ENCODE measurements around the gene LRRC4.

Gene LRRC4

DNA sequence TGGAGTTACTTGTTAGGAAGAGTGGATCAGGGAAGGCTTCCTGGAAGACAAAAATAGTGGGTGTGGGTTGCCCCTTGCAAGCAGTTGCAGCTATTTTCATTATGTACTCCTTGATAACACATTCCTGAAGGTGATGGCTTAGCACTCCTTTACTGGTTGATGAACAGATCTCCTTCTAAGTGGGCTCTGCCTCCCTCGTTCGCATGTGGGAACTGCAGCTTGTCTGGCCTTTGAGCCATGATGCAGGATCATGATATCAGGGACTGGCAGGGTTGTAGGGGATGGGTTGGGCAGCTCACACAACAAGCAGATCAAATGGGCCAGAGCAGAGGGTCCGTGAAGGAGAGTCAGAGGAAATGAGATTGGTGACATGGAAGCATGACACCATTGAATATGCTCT is 28.8 kb upstream of the LRRC4 start:
- H3K4me1 ChIP-seq (ENCODE audit: control insufficient read depth, insufficient read depth, low read length, poor library complexity, severe bottlenecking) = peaks cover 21% of the 10 kb centered on the region
- H3K27ac ChIP-seq (ENCODE audit: insufficient read depth, low read length, poor library complexity, severe bottlenecking) = no peak overlapping the region
- no peaks in the 10 kb centered on the region for H3K27me3 ChIP-seq (replicated peaks; ENCODE audit: control insufficient read depth, insufficient read depth, low read length, poor library complexity, severe bottlenecking)
- no peaks in the 10 kb centered on the region for H3K36me3 ChIP-seq (ENCODE audit: control insufficient read depth, insufficient read depth, low read length)
- H3K4me3 ChIP-seq (ENCODE audit: insufficient read depth, low read depth, low read length, poor library complexity, severe bottlenecking) = no peak overlapping the region
- no peak for DNase-seq
- H3K9me3 ChIP-seq (ENCODE audit: control insufficient read depth, low read length) = no peaks in the 10 kb centered on the region

- Histone ChIP-seq H3K27me3 (replicated peaks; ENCODE audit: control insufficient read depth, insufficient read depth, low read length, poor library complexity, severe bottlenecking) (no peaks in the 10 kb centered on the region), H3K9me3 (ENCODE audit: control insufficient read depth, low read length) (no peaks in the 10 kb centered on the region), H3K27ac (ENCODE audit: insufficient read depth, low read length, poor library complexity, severe bottlenecking) (no peak overlapping the region), H3K36me3 (ENCODE audit: control insufficient read depth, insufficient read depth, low read length) (no peaks in the 10 kb centered on the region), H3K4me3 (ENCODE audit: insufficient read depth, low read depth, low read length, poor library complexity, severe bottlenecking) (no peak overlapping the region), H3K4me1 (ENCODE audit: control insufficient read depth, insufficient read depth, low read length, poor library complexity, severe bottlenecking) (peaks cover 21% of the 10 kb centered on the region)
- no peak for DNase-seq
Observed at GRCh38 chr7:128059143-128059988, 28.1 kb upstream of the LRRC4 start.

DNA sequence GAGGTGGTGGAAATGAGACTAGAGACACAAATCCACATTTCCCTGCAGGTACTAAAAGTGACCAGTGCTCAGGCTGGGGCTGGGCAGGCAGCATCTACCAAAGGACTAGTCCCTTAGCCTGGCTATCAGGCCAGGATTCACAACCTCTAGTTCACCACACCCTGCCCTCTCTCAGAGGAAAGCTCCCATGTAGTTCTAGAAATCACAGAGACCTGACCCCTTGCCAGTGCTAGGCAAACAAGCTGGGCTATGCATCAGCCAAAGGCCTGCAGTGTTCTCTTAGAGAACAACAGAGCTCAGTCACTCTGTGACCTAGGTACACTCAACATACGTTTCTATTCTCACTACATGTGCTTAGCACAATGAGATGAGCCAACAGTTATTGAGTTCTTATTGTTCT is 26.7 kb upstream of the LRRC4 start:
- no peak for DNase-seq
- Histone ChIP-seq H3K9me3 (ENCODE audit: control insufficient read depth, low read length) (no peaks in the 10 kb centered on the region), H3K36me3 (ENCODE audit: control insufficient read depth, insufficient read depth, low read length) (no peaks in the 10 kb centered on the region), H3K27ac (ENCODE audit: insufficient read depth, low read length, poor library complexity, severe bottlenecking) (no peak overlapping the region), H3K4me1 (ENCODE audit: control insufficient read depth, insufficient read depth, low read length, poor library complexity, severe bottlenecking) (peaks cover 21% of the 10 kb centered on the region), H3K27me3 (replicated peaks; ENCODE audit: control insufficient read depth, insufficient read depth, low read length, poor library complexity, severe bottlenecking) (no peaks in the 10 kb centered on the region), H3K4me3 (ENCODE audit: insufficient read depth, low read depth, low read length, poor library complexity, severe bottlenecking) (no peak overlapping the region)

DNA sequence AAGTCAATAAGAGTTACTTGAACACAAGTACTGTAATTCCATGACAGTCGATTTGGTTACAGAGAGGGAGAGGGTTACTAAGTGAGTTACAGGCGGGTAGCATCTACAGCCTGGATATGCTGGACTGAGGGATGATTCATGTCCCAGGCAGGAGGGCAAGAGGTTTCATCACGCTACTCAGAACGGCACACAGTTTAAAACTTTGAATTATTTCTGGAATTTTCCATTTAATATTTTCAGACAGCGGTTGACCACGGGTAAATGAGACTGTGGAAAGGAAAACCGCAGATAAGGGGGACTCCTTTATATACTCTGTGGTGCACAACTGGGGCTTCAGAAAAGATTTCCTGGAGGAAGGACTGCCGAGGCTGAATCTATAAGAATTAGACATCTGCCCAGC is 25.7 kb upstream of the LRRC4 start:
- DNase-seq = no peak
- no peaks in the 10 kb centered on the region for H3K27me3 ChIP-seq (replicated peaks; ENCODE audit: control insufficient read depth, insufficient read depth, low read length, poor library complexity, severe bottlenecking)
- H3K36me3 ChIP-seq (ENCODE audit: control insufficient read depth, insufficient read depth, low read length) = no peaks in the 10 kb centered on the region
- H3K27ac ChIP-seq (ENCODE audit: insufficient read depth, low read length, poor library complexity, severe bottlenecking) = no peak overlapping the region
- H3K4me1 ChIP-seq (ENCODE audit: control insufficient read depth, insufficient read depth, low read length, poor library complexity, severe bottlenecking) = peaks cover 26% of the 10 kb centered on the region
- H3K9me3 ChIP-seq (ENCODE audit: control insufficient read depth, low read length) = no peaks in the 10 kb centered on the region
- H3K4me3 ChIP-seq (ENCODE audit: insufficient read depth, low read depth, low read length, poor library complexity, severe bottlenecking) = no peak overlapping the region

- H3K27ac ChIP-seq (ENCODE audit: insufficient read depth, low read length, poor library complexity, severe bottlenecking) = no peak overlapping the region
- no peaks in the 10 kb centered on the region for H3K36me3 ChIP-seq (ENCODE audit: control insufficient read depth, insufficient read depth, low read length)
- no peaks in the 10 kb centered on the region for H3K27me3 ChIP-seq (replicated peaks; ENCODE audit: control insufficient read depth, insufficient read depth, low read length, poor library complexity, severe bottlenecking)
- no peak overlapping the region for H3K4me3 ChIP-seq (ENCODE audit: insufficient read depth, low read depth, low read length, poor library complexity, severe bottlenecking)
- no peaks in the 10 kb centered on the region for H3K9me3 ChIP-seq (ENCODE audit: control insufficient read depth, low read length)
- H3K4me1 ChIP-seq (ENCODE audit: control insufficient read depth, insufficient read depth, low read length, poor library complexity, severe bottlenecking) = peaks cover 28% of the 10 kb centered on the region
- no peak for DNase-seq
Observed at GRCh38 chr7:128055637-128056036, 24.4 kb upstream of the LRRC4 start.

- Histone ChIP-seq H3K27me3 (replicated peaks; ENCODE audit: control insufficient read depth, insufficient read depth, low read length, poor library complexity, severe bottlenecking) (no peaks in the 10 kb centered on the region), H3K4me3 (ENCODE audit: insufficient read depth, low read depth, low read length, poor library complexity, severe bottlenecking) (no peak overlapping the region), H3K4me1 (ENCODE audit: control insufficient read depth, insufficient read depth, low read length, poor library complexity, severe bottlenecking) (peaks cover 20% of the 10 kb centered on the region), H3K36me3 (ENCODE audit: control insufficient read depth, insufficient read depth, low read length) (peaks cover under 1% of the 10 kb centered on the region), H3K27ac (ENCODE audit: insufficient read depth, low read length, poor library complexity, severe bottlenecking) (no peak overlapping the region), H3K9me3 (ENCODE audit: control insufficient read depth, low read length) (no peaks in the 10 kb centered on the region)
- DNase-seq = no peak
Observed at GRCh38 chr7:128054511-128054910, 23.3 kb upstream of the LRRC4 start.

- Histone ChIP-seq H3K9me3 (ENCODE audit: control insufficient read depth, low read length) (no peaks in the 10 kb centered on the region), H3K4me1 (ENCODE audit: control insufficient read depth, insufficient read depth, low read length, poor library complexity, severe bottlenecking) (peaks cover 16% of the 10 kb centered on the region), H3K4me3 (ENCODE audit: insufficient read depth, low read depth, low read length, poor library complexity, severe bottlenecking) (no peak overlapping the region), H3K27ac (ENCODE audit: insufficient read depth, low read length, poor library complexity, severe bottlenecking) (no peak overlapping the region), H3K27me3 (replicated peaks; ENCODE audit: control insufficient read depth, insufficient read depth, low read length, poor library complexity, severe bottlenecking) (no peaks in the 10 kb centered on the region), H3K36me3 (ENCODE audit: control insufficient read depth, insufficient read depth, low read length) (peaks cover 3% of the 10 kb centered on the region)
- DNase-seq = no peak
Observed at GRCh38 chr7:128053991-128054390, 22.8 kb upstream of the LRRC4 start.

GRCh38 chr7:128053023-128053422 is 21.8 kb upstream of the LRRC4 start:
- H3K27me3 ChIP-seq (replicated peaks; ENCODE audit: control insufficient read depth, insufficient read depth, low read length, poor library complexity, severe bottlenecking) = no peaks in the 10 kb centered on the region
- DNase-seq = no peak
- H3K9me3 ChIP-seq (ENCODE audit: control insufficient read depth, low read length) = no peaks in the 10 kb centered on the region
- H3K36me3 ChIP-seq (ENCODE audit: control insufficient read depth, insufficient read depth, low read length) = peaks cover 3% of the 10 kb centered on the region
- no peak overlapping the region for H3K4me3 ChIP-seq (ENCODE audit: insufficient read depth, low read depth, low read length, poor library complexity, severe bottlenecking)
- H3K4me1 ChIP-seq (ENCODE audit: control insufficient read depth, insufficient read depth, low read length, poor library complexity, severe bottlenecking) = peaks cover 6% of the 10 kb centered on the region
- no peak overlapping the region for H3K27ac ChIP-seq (ENCODE audit: insufficient read depth, low read length, poor library complexity, severe bottlenecking)

DNA sequence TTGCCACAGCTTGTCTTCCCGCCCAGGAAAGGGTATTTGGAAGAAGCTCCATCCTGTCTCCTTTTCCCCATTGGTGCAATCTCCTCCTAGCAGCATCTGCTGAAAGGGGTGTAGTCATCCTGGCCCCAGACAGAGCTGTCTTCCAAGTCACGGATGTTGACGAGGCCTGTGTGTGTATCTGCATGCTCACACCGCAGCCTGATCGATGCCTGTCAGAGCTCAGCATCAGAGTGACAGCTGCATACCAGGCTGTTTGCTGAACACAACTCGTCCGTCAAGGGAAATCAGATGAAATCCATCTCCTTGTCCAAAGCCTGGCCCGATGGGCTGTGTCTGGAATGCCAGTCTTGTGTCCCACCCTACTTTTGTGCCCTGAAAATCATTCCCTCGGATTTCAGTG is 21.2 kb upstream of the LRRC4 start:
- DNase-seq = no peak
- no peak overlapping the region for H3K27ac ChIP-seq (ENCODE audit: insufficient read depth, low read length, poor library complexity, severe bottlenecking)
- no peak overlapping the region for H3K4me3 ChIP-seq (ENCODE audit: insufficient read depth, low read depth, low read length, poor library complexity, severe bottlenecking)

GRCh38 chr7:128045766-128046165 is 14.5 kb upstream of the LRRC4 start:
- H3K4me1 ChIP-seq (ENCODE audit: control insufficient read depth, insufficient read depth, low read length, poor library complexity, severe bottlenecking) = no peaks in the 10 kb centered on the region
- H3K27me3 ChIP-seq (replicated peaks; ENCODE audit: control insufficient read depth, insufficient read depth, low read length, poor library complexity, severe bottlenecking) = no peaks in the 10 kb centered on the region
- DNase-seq = no peak
- no peak overlapping the region for H3K27ac ChIP-seq (ENCODE audit: insufficient read depth, low read length, poor library complexity, severe bottlenecking)
- no peaks in the 10 kb centered on the region for H3K9me3 ChIP-seq (ENCODE audit: control insufficient read depth, low read length)
- peaks cover 3% of the 10 kb centered on the region for H3K36me3 ChIP-seq (ENCODE audit: control insufficient read depth, insufficient read depth, low read length)
- H3K4me3 ChIP-seq (ENCODE audit: insufficient read depth, low read depth, low read length, poor library complexity, severe bottlenecking) = no peak overlapping the region

More for the DNA sequence above, 21.2 kb upstream of the LRRC4 start:
- H3K36me3 ChIP-seq (ENCODE audit: control insufficient read depth, insufficient read depth, low read length) = peaks cover 3% of the 10 kb centered on the region
- no peaks in the 10 kb centered on the region for H3K27me3 ChIP-seq (replicated peaks; ENCODE audit: control insufficient read depth, insufficient read depth, low read length, poor library complexity, severe bottlenecking)
- peaks cover 6% of the 10 kb centered on the region for H3K4me1 ChIP-seq (ENCODE audit: control insufficient read depth, insufficient read depth, low read length, poor library complexity, severe bottlenecking)
- no peaks in the 10 kb centered on the region for H3K9me3 ChIP-seq (ENCODE audit: control insufficient read depth, low read length)

Data from effector memory CD4-positive, alpha-beta T cell (primary cell).